HUES48 (cell line): ENCODE data around the gene OR2V1.

Source experiments
- H3K27ac ChIP-seq: one replicate; pipeline ENCODE4 v1.7.0; 2013; ENCODE audit warnings: low read depth, low read length, inconsistent platforms
- H3K27me3 ChIP-seq: 2 replicates; pipeline ENCODE4 v1.6.1; 2013; ENCODE audit warnings: mild to moderate bottlenecking, low read length; ENCODE audit not compliant: control insufficient read depth, insufficient read depth
- H3K36me3 ChIP-seq: 2 replicates; pipeline ENCODE4 v1.6.1; 2013; ENCODE audit warnings: low read length; ENCODE audit not compliant: control insufficient read depth, insufficient read depth
- H3K4me1 ChIP-seq: 2 replicates; pipeline ENCODE4 v1.6.1; 2013; ENCODE audit warnings: mild to moderate bottlenecking, low read length; ENCODE audit not compliant: control insufficient read depth, insufficient read depth
- H3K4me3 ChIP-seq: 2 replicates; pipeline ENCODE4 v1.5.1; 2013; ENCODE audit warnings: mild to moderate bottlenecking, low read depth, low read length
- H3K9ac ChIP-seq: 2 replicates; pipeline ENCODE4 v1.6.1; 2013; ENCODE audit warnings: mild to moderate bottlenecking, low read depth, low read length, moderate library complexity
- H3K9me3 ChIP-seq: 2 replicates; pipeline ENCODE4 v1.6.1; 2013; ENCODE audit warnings: low read length; ENCODE audit not compliant: control insufficient read depth, insufficient read depth

The OR2V1 gene

GRCh38 chr5:181086026-181086883 lies 44.7 kb downstream of the OR2V1 start:
- H3K9me3 ChIP-seq, result peaks cover 8% of the 10 kb centered on the region; the same call in 1 of the 2 replicates
- no peak overlapping the region for H3K27ac ChIP-seq
- no peak overlapping the region for H3K9ac ChIP-seq
- H3K27me3 ChIP-seq, result peaks cover 7% of the 10 kb centered on the region; the same call in 1 of the 2 replicates
- H3K4me1 ChIP-seq, result no peaks in the 10 kb centered on the region
- H3K36me3 ChIP-seq, result no peaks in the 10 kb centered on the region
- H3K4me3 ChIP-seq, result no peak overlapping the region

GRCh38 chr5:181084621-181085195 lies 46.3 kb downstream of the OR2V1 start:
- Histone ChIP-seq H3K4me1 (no peaks in the 10 kb centered on the region), H3K9ac (no peak overlapping the region), H3K27me3 (peaks cover 7% of the 10 kb centered on the region; the same call in 1 of the 2 replicates), H3K4me3 (no peak overlapping the region), H3K27ac (no peak overlapping the region), H3K9me3 (peaks cover 8% of the 10 kb centered on the region; the same call in 1 of the 2 replicates), H3K36me3 (no peaks in the 10 kb centered on the region)

GRCh38 chr5:181081989-181082388 lies 49.0 kb downstream of the OR2V1 start:
- Histone ChIP-seq H3K9me3 (peaks cover 4% of the 10 kb centered on the region), H3K27me3 (peaks cover 7% of the 10 kb centered on the region; the same call in 1 of the 2 replicates), H3K4me3 (no peak overlapping the region), H3K36me3 (no peaks in the 10 kb centered on the region), H3K4me1 (no peaks in the 10 kb centered on the region), H3K9ac (no peak overlapping the region), H3K27ac (no peak overlapping the region)

GRCh38 chr5:181076920-181077319 lies 54.0 kb downstream of the OR2V1 start:
- Histone ChIP-seq H3K9me3 (peaks cover 21% of the 10 kb centered on the region), H3K4me1 (no peaks in the 10 kb centered on the region), H3K9ac (no peak overlapping the region), H3K36me3 (no peaks in the 10 kb centered on the region), H3K27ac (no peak overlapping the region), H3K27me3 (no peaks in the 10 kb centered on the region), H3K4me3 (no peak overlapping the region)
